Suppressor macrophage treated with lipopolysaccharide for 1 hour (primary cell): ENCODE data around the gene VKORC1L1.
A peak's percentile ranks its signal among the peaks of the same experiment; 100 is the strongest.
"Not testable (repeated sequence)": the region's sequence is repeated elsewhere in the genome, so short reads cannot be mapped to it uniquely, and the experiment has no call there.

Experiments
- DNase-seq, 3 donors: peaks; one replicate each; pipeline ENCODE4 v3.0.0-alpha.2; 2020 to 2022

Gene VKORC1L1

GRCh38 chr7:65979583-65980477, 107.0 kb downstream of the VKORC1L1 start:
- DNase-seq: no peak

GRCh38 chr7:65980478-65981250, 107.8 kb downstream of the VKORC1L1 start:
- peak; percentile 91 to 94 (median 93) for DNase-seq

- DNase-seq: peak; percentile 92 to 96 (median 95)
Measured at GRCh38 chr7:65981965-65982792, 109.3 kb downstream of the VKORC1L1 start, which contains the start of gene GUSB. TSS of gene GUSB (minus strand) at chr7:65982213. CDS start at chr7:65982183, 30 bp downstream.

GRCh38 chr7:65983965-65984658, 111.2 kb downstream of the VKORC1L1 start:
- no peak for DNase-seq

GRCh38 chr7:65988084-65988483, 115.2 kb downstream of the VKORC1L1 start:
- DNase-seq: no peak

GRCh38 chr7:65988503-65988902, 115.6 kb downstream of the VKORC1L1 start:
- DNase-seq: not testable (repeated sequence)

- DNase-seq: no peak
Measured at GRCh38 chr7:65989694-65990080, 116.8 kb downstream of the VKORC1L1 start.

GRCh38 chr7:65991829-65992228, 119.0 kb downstream of the VKORC1L1 start:
- DNase-seq: not testable (repeated sequence)

- peak; percentile 69 to 78 (median 74) for DNase-seq
Measured at GRCh38 chr7:65992526-65992925, 119.7 kb downstream of the VKORC1L1 start.

- DNase-seq: not testable (repeated sequence)
Measured at GRCh38 chr7:65994984-65995383, 122.1 kb downstream of the VKORC1L1 start.

GRCh38 chr7:66000823-66001417, 128.0 kb downstream of the VKORC1L1 start:
- not testable (repeated sequence) for DNase-seq

GRCh38 chr7:66005115-66005671, 132.3 kb downstream of the VKORC1L1 start:
- not testable (repeated sequence) for DNase-seq

- DNase-seq: no peak
Measured at GRCh38 chr7:66007232-66007631, 134.4 kb downstream of the VKORC1L1 start.
